ENCODE data around the gene MRPL19.

GRCh38 chr2:75646583-75647425, at the start of gene MRPL19:
- TF ChIP-seq CTCF (conservative IDR thresholded peaks at IDR 0.05; ENCODE audit: low read depth in 2 of 2) (no peak), POLR2AphosphoS5 (IDR thresholded peaks at IDR 0.05; ENCODE audit: low read depth) (peak; percentile 82), EZH2 (IDR thresholded peaks at IDR 0.05; ENCODE audit: low read depth, unreplicated experiment) (no peak), ZNF331 (CRISPR knock-in tag; IDR thresholded peaks at IDR 0.05; ENCODE audit: low read depth) (no peak)
- TF ChIP-seq, protein P1, sequence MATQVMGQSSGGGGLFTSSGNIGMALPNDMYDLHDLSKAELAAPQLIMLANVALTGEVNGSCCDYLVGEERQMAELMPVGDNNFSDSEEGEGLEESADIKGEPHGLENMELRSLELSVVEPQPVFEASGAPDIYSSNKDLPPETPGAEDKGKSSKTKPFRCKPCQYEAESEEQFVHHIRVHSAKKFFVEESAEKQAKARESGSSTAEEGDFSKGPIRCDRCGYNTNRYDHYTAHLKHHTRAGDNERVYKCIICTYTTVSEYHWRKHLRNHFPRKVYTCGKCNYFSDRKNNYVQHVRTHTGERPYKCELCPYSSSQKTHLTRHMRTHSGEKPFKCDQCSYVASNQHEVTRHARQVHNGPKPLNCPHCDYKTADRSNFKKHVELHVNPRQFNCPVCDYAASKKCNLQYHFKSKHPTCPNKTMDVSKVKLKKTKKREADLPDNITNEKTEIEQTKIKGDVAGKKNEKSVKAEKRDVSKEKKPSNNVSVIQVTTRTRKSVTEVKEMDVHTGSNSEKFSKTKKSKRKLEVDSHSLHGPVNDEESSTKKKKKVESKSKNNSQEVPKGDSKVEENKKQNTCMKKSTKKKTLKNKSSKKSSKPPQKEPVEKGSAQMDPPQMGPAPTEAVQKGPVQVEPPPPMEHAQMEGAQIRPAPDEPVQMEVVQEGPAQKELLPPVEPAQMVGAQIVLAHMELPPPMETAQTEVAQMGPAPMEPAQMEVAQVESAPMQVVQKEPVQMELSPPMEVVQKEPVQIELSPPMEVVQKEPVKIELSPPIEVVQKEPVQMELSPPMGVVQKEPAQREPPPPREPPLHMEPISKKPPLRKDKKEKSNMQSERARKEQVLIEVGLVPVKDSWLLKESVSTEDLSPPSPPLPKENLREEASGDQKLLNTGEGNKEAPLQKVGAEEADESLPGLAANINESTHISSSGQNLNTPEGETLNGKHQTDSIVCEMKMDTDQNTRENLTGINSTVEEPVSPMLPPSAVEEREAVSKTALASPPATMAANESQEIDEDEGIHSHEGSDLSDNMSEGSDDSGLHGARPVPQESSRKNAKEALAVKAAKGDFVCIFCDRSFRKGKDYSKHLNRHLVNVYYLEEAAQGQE (IDR thresholded peaks at IDR 0.05; ENCODE audit: unreplicated experiment), result no peak

Data from GM23338 (cell line).